ENCODE measurements around the gene ATP6V1E1. TPM values are rescaled to one million over a fixed set of nuclear protein-coding genes. Genes with fewer than 3 reads are reported as not detected.

Gene ATP6V1E1
- total and polyA plus RNA-seq, 10 of the 15 experiments (the other 5 are each of a cell fraction or from before 2014, with no cell fraction given): 66.7 to 128 (median 87.9) TPM

GRCh38 chr22:17590586-17590985 lies 38.0 kb downstream of the ATP6V1E1 start:
- intact Hi-C loops (cut with micrococcal nuclease; ENCODE audit: unreplicated experiment): no loop called here
- Histone ChIP-seq H3K9ac (ENCODE audit: control insufficient read depth, insufficient read depth, low read length) (no peak overlapping the region), H3K4me1 (ENCODE audit: control insufficient read depth, insufficient read depth, low read length) (peaks cover 14% of the 10 kb centered on the region), H3K27me3 (replicated peaks in 1 of 2; ENCODE audit: control insufficient read depth in 2 of 2, insufficient read depth in 2 of 2, low read length in 1 of 2) (no peaks in the 10 kb centered on the region), H3K9me3 (replicated peaks; ENCODE audit: control insufficient read depth, insufficient read depth, low read length) (no peaks in the 10 kb centered on the region), H2AFZ (ENCODE audit: control insufficient read depth, low read depth, low read length) (no peak overlapping the region), H3K4me2 (ENCODE audit: control insufficient read depth, insufficient read depth) (no peak overlapping the region), H3K27ac (ENCODE audit: control insufficient read depth, insufficient read depth) (no peak overlapping the region), H4K20me1 (ENCODE audit: control insufficient read depth, insufficient read depth) (no peaks in the 10 kb centered on the region), H3K79me2 (ENCODE audit: control insufficient read depth, insufficient read depth, low read length) (no peaks in the 10 kb centered on the region), H3K36me3 (ENCODE audit: control insufficient read depth in 2 of 2, insufficient read depth in 2 of 2, low read length in 1 of 2) (peaks cover 10 to 24% of the 10 kb centered on the region in 2 experiments), H3K4me3 (no peak overlapping the region)
- ChIA-PET SMC1A (ENCODE audit: uncharacterized antibody, unreplicated experiment) (no interaction called here), RAD21 (ENCODE audit: unreplicated experiment) (no interaction called here), POLR2A (interaction anchor here (0.6 kb wide), 1 partner anchor 419 kb away, joined by 3 read pairs; no protein-coding TSS in a partner anchor), CTCF (no interaction called here)
- no peak for FAIRE-seq
- TF ChIP-seq BCLAF1 (IDR thresholded peaks at IDR 0.05) (no peak), POLR2AphosphoS5 (IDR thresholded peaks at IDR 0.05; ENCODE audit: low read length) (peak; percentile 18; the same call in 1 of the 2 replicates), ZBTB33 (IDR thresholded peaks at IDR 0.05) (no peak), IKZF1 (conservative IDR thresholded peaks at IDR 0.05) (no peak)
- DNase-seq (ENCODE audit: low read depth, low spot score): no peak
- no TSS peak for BruUV-seq (replicated peaks)
- in situ Hi-C loops (cut with MboI): no loop called here
- no peak for ATAC-seq
- WGBS (ENCODE audit: insufficient coverage, insufficient replicate concordance, low lambda C conversion rate, missing lambda C conversion rate): 99% methylated on average over 5 of the region's 5 CpGs

All from GM12878 (cell line).